Activated CD8-positive, alpha-beta T cell treated with anti-CD3 and anti-CD28 coated beads, Interleukin-2, amount 10 ng/mL, durations not matched to agents 7 days and 5 days (primary cell): ENCODE data around the gene PHC3. TPM values are rescaled to one million over a fixed set of nuclear protein-coding genes. Genes with fewer than 3 reads are reported as not detected.
A peak's percentile ranks its signal among the peaks of the same experiment; 100 is the strongest.

Source experiments
- ATAC-seq: fragments of 150-1000 bp; cut with Tn5 transposase; one replicate; pipeline ENCODE4 v1.10.0; 2021; ENCODE audit warnings: moderate library complexity
- CTCF ChIA-PET: fragments of 350-600 bp; sonication (Branson Sonifier 250); formaldehyde crosslinking; loops from one replicate; lab custom pipeline; 2021; ENCODE audit warnings: antibody characterized with exemption; lab: Charles Lee
- POLR2A ChIA-PET: fragments of 350-600 bp; sonication (Branson Sonifier 250); formaldehyde crosslinking; loops from one replicate; lab custom pipeline; 2021; ENCODE audit warnings: antibody characterized with exemption; lab: Charles Lee
- DNase-seq: peaks from one replicate; pipeline ENCODE4 v3.0.0-alpha.2; 2020
- H3K27ac Mint-ChIP-seq: one replicate; pipeline ENCODE4 v1.8.0; 2021; ENCODE audit warnings: mild to moderate bottlenecking, mixed read lengths
- H3K27me3 Mint-ChIP-seq: one replicate; pipeline ENCODE4 v1.8.0; 2021; ENCODE audit warnings: low read depth, mixed read lengths
- H3K36me3 Mint-ChIP-seq: one replicate; pipeline ENCODE4 v1.8.0; 2021; ENCODE audit warnings: low read depth, mixed read lengths
- H3K4me1 Mint-ChIP-seq: one replicate; pipeline ENCODE4 v1.8.0; 2021; ENCODE audit warnings: low read depth, mixed read lengths
- H3K4me3 Mint-ChIP-seq: one replicate; pipeline ENCODE4 v1.8.0; 2021; ENCODE audit warnings: mild to moderate bottlenecking, mixed read lengths
- H3K9me3 Mint-ChIP-seq: one replicate; pipeline ENCODE4 v1.8.0; 2022; ENCODE audit warnings: mixed read lengths; ENCODE audit not compliant: insufficient read depth
- total RNA-seq, 2 experiments: library from RNA; stranded (reverse); gene quantifications; one replicate each; pipeline ENCODE4 v1.2.3, GENCODE V29; 2021

PHC3 gene
- total RNA-seq, 2 experiments from 2014 or later: 54.0 to 68.1 TPM

- Mint-ChIP-seq H3K27ac (no peak overlapping the region), H3K36me3 (peaks cover 12% of the 10 kb centered on the region), H3K9me3 (no peaks in the 10 kb centered on the region), H3K4me1 (no peaks in the 10 kb centered on the region), H3K27me3 (no peaks in the 10 kb centered on the region), H3K4me3 (no peak overlapping the region)
- ATAC-seq (no peak), DNase-seq (no peak)
- CTCF ChIA-PET: interaction anchor here (1.5 kb wide), 1 partner anchor 734 kb away, joined by 3 read pairs; no protein-coding TSS in a partner anchor
- POLR2A ChIA-PET: no interaction called here
These were observed 104.8 kb downstream of the PHC3 start for GRCh38 chr3:170076715-170077238.

GRCh38 chr3:170075441-170076091, 106.0 kb downstream of the PHC3 start:
- no peaks in the 10 kb centered on the region for H3K27me3 Mint-ChIP-seq

GRCh38 chr3:170064108-170064507, 117.4 kb downstream of the PHC3 start:
- DNase-seq (no peak), ATAC-seq (no peak)
- Mint-ChIP-seq H3K4me3 (no peak overlapping the region), H3K4me1 (no peaks in the 10 kb centered on the region), H3K9me3 (no peaks in the 10 kb centered on the region), H3K27me3 (no peaks in the 10 kb centered on the region), H3K27ac (no peak overlapping the region), H3K36me3 (no peaks in the 10 kb centered on the region)
- CTCF ChIA-PET: no interaction called here
- POLR2A ChIA-PET: interaction anchor here (0.5 kb wide), 1 partner anchor 116 kb away, joined by 3 read pairs; no protein-coding TSS in a partner anchor

More at GRCh38 chr3:170075441-170076091, 106.0 kb downstream of the PHC3 start:
- DNase-seq: no peak
- Mint-ChIP-seq H3K27ac (no peak overlapping the region), H3K36me3 (peaks cover 12% of the 10 kb centered on the region), H3K4me1 (no peaks in the 10 kb centered on the region), H3K9me3 (no peaks in the 10 kb centered on the region), H3K4me3 (no peak overlapping the region)
- no peak for ATAC-seq
- POLR2A ChIA-PET: no interaction called here
- CTCF ChIA-PET: no interaction called here

- DNase-seq (no peak), ATAC-seq (no peak)
- no peaks in the 10 kb centered on the region for H3K4me1 Mint-ChIP-seq
- no peaks in the 10 kb centered on the region for H3K9me3 Mint-ChIP-seq
- H3K27me3 Mint-ChIP-seq: no peaks in the 10 kb centered on the region
- H3K27ac Mint-ChIP-seq: no peak overlapping the region
- no peaks in the 10 kb centered on the region for H3K36me3 Mint-ChIP-seq
- POLR2A ChIA-PET: interaction anchor here (0.5 kb wide), 1 partner anchor 117 kb away, joined by 3 read pairs; no protein-coding TSS in a partner anchor
- H3K4me3 Mint-ChIP-seq: no peak overlapping the region
- CTCF ChIA-PET: no interaction called here
These were observed 117.8 kb downstream of the PHC3 start for GRCh38 chr3:170063691-170064090.

GRCh38 chr3:170062769-170063168, 118.8 kb downstream of the PHC3 start:
- no peak for ATAC-seq
- no peaks in the 10 kb centered on the region for H3K36me3 Mint-ChIP-seq
- peaks cover 8% of the 10 kb centered on the region for H3K4me1 Mint-ChIP-seq
- DNase-seq: no peak
- POLR2A ChIA-PET: no interaction called here
- H3K4me3 Mint-ChIP-seq: no peak overlapping the region
- no peaks in the 10 kb centered on the region for H3K27me3 Mint-ChIP-seq
- CTCF ChIA-PET: interaction anchor here (0.7 kb wide), 1 partner anchor 109 kb away, joined by 3 read pairs; no protein-coding TSS in a partner anchor
- H3K27ac Mint-ChIP-seq: no peak overlapping the region
- H3K9me3 Mint-ChIP-seq: no peaks in the 10 kb centered on the region

GRCh38 chr3:170062068-170062467, 119.5 kb downstream of the PHC3 start:
- Mint-ChIP-seq H3K4me1 (peaks cover 15% of the 10 kb centered on the region), H3K27ac (no peak overlapping the region), H3K4me3 (no peak overlapping the region), H3K27me3 (no peaks in the 10 kb centered on the region), H3K9me3 (no peaks in the 10 kb centered on the region), H3K36me3 (no peaks in the 10 kb centered on the region)
- CTCF ChIA-PET: interaction anchor here (0.7 kb wide), 1 partner anchor 110 kb away, joined by 3 read pairs; no protein-coding TSS in a partner anchor
- DNase-seq (no peak), ATAC-seq (no peak)
- POLR2A ChIA-PET: no interaction called here

DNA sequence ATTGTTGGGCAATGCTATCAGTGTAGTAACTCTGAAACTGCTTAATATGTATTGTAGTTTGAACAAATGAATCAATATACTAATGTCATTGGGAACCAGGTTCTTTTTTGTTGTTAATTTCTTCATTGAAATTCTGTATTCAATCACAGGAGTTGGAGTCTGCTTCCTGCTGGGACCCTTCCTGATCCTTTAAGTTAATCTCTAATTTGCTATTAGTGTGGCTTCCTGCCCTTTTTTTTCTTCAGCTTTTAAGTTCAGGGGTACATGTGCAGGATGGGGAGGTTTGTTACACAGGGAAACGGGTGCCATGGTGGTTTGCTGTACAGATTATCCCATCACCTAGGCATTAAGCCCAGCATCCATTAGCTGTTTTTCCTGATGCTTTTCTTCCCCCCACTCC, 122.1 kb downstream of the PHC3 start:
- Mint-ChIP-seq H3K27ac (no peak overlapping the region), H3K9me3 (no peaks in the 10 kb centered on the region), H3K27me3 (no peaks in the 10 kb centered on the region), H3K4me1 (peaks cover 35% of the 10 kb centered on the region), H3K4me3 (no peak overlapping the region), H3K36me3 (no peaks in the 10 kb centered on the region)
- DNase-seq (no peak), ATAC-seq (no peak)
- ChIA-PET POLR2A (no interaction called here), CTCF (no interaction called here)

DNA sequence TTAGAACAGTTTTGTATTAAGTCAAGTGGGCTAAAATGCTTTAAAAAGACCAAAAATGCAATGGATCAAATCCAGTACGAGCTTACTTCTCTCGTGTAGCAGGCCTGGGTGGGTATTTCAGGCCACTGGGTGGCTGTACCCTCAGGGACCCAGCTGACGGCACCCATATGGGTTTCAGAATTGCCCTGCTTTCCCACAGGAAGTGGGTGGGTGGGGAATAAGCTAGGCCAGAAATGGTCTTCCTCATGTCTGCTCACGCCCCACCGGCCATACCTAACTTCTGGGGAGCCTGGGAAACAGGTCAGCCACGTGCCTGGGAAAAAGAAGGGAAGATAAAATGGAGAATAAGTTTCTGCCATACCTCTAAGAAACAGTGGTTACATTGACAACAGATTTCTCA, 123.4 kb downstream of the PHC3 start:
- DNase-seq: peak; percentile 21
- Mint-ChIP-seq H3K4me1 (peaks cover 35% of the 10 kb centered on the region), H3K36me3 (no peaks in the 10 kb centered on the region), H3K27ac (no peak overlapping the region), H3K9me3 (no peaks in the 10 kb centered on the region), H3K4me3 (no peak overlapping the region), H3K27me3 (peaks cover 2% of the 10 kb centered on the region)
- POLR2A ChIA-PET: no interaction called here
- ATAC-seq: no peak
- CTCF ChIA-PET: interaction anchor here (0.7 to 2.1 kb wide), 2 partner anchors 13 to 194 kb away, joined by 3 to 10 read pairs; no protein-coding TSS in a partner anchor

- CTCF ChIA-PET: interaction anchor here (0.7 to 2.1 kb wide), 3 partner anchors 12 to 193 kb away, joined by 3 to 10 read pairs (median 3); no protein-coding TSS in a partner anchor
- H3K4me3 Mint-ChIP-seq: no peak overlapping the region
- no peak overlapping the region for H3K27ac Mint-ChIP-seq
- POLR2A ChIA-PET: no interaction called here
- H3K9me3 Mint-ChIP-seq: no peaks in the 10 kb centered on the region
- DNase-seq: peak; percentile 15
- H3K27me3 Mint-ChIP-seq: peaks cover 2% of the 10 kb centered on the region
- no peak for ATAC-seq
- H3K4me1 Mint-ChIP-seq: peaks cover 35% of the 10 kb centered on the region
- H3K36me3 Mint-ChIP-seq: no peaks in the 10 kb centered on the region
These were observed 124.0 kb downstream of the PHC3 start for GRCh38 chr3:170057550-170057949.

DNA sequence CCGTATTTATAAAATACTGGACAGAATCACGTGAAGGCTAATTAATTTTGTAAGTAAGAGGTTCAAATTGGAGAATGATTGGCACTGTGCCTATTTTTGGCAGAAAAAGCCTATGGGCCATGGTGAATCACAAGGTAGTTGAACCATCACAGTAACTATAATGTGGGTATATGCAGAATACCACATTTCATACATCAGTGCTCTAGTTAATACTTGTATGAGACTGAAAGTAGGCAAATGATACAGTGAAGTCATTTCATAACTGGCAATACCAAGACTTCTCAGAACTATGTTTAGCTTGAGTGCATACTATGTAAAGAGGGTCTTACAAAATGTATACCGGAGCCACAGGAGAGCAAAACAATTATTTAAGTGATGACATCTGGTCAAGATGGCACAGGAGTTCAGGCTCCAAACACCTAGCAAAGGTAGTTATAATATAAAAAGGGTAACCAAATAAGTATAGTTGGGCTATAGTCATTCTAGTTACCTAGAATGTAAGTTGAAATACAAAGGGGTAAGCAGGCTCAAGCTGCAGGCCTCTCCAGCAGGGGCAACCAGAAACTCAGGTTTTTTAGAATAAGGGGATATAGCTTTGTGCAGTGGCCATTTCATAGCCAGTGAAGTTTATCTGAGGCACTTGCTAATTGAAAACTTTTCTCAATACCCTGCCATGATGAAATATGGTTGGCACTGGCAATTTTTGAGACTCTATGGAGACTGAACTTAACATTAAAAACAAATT, 124.7 kb downstream of the PHC3 start:
- Mint-ChIP-seq H3K27me3 (peaks cover 2% of the 10 kb centered on the region), H3K4me3 (no peak overlapping the region), H3K9me3 (no peaks in the 10 kb centered on the region), H3K27ac (no peak overlapping the region), H3K4me1 (peaks cover 35% of the 10 kb centered on the region), H3K36me3 (peaks cover 3% of the 10 kb centered on the region)
- ATAC-seq (peak; percentile 44), DNase-seq (peak; percentile 14)
- ChIA-PET POLR2A (no interaction called here), CTCF (interaction anchor here (1.0 to 2.1 kb wide), 3 partner anchors 11 to 754 kb away, joined by 3 to 10 read pairs (median 3); no protein-coding TSS in a partner anchor)

GRCh38 chr3:170055209-170055608, 126.3 kb downstream of the PHC3 start:
- H3K27me3 Mint-ChIP-seq: peaks cover 2% of the 10 kb centered on the region
- peak; percentile 47 for ATAC-seq
- peak; percentile 20 for DNase-seq
- no peak overlapping the region for H3K4me3 Mint-ChIP-seq
- peaks cover 35% of the 10 kb centered on the region for H3K4me1 Mint-ChIP-seq
- H3K36me3 Mint-ChIP-seq: peaks cover 3% of the 10 kb centered on the region
- H3K27ac Mint-ChIP-seq: no peak overlapping the region
- no peaks in the 10 kb centered on the region for H3K9me3 Mint-ChIP-seq
- CTCF ChIA-PET: interaction anchor here (1.4 to 3.3 kb wide), 3 partner anchors 15 to 191 kb away, joined by 3 to 28 read pairs (median 16); no protein-coding TSS in a partner anchor
- POLR2A ChIA-PET: no interaction called here
